K562 (cell line): ENCODE results near the gene CLIP1. TPM values are rescaled to one million over a fixed set of nuclear protein-coding genes. Genes with fewer than 3 reads are reported as not detected.

ENCODE experiments used
- CHAMP1 ChIP-seq: fragments of 450-650 bp; IDR thresholded peaks from 2 replicates; pipeline ENCODE4 v1.6.1; 2016; ENCODE audit warnings: mild to moderate bottlenecking
- DIDO1 ChIP-seq: fragments of 450-650 bp; IDR thresholded peaks from 2 replicates; pipeline ENCODE4 v1.6.1; 2016; ENCODE audit warnings: low read depth, missing biosample characterization, missing genetic modification characterization
- E2F8 ChIP-seq: fragments of 450-650 bp; IDR thresholded peaks from 2 replicates; pipeline ENCODE4 v1.7.1; 2018; ENCODE audit warnings: mild to moderate bottlenecking, low read depth; ENCODE audit not compliant: partially characterized antibody
- EP400 ChIP-seq: fragments of 450-650 bp; IDR thresholded peaks from 2 replicates; pipeline ENCODE4 v1.6.1; 2017; ENCODE audit warnings: antibody characterized with exemption, mild to moderate bottlenecking, moderate library complexity
- ETV5 ChIP-seq: sonication (generic); formaldehyde crosslinking; IDR thresholded peaks from 2 replicates; pipeline ENCODE4 v1.4.0; 2020; ENCODE audit warnings: low read depth, mild to moderate bottlenecking, missing genetic modification reagents
- GTF2E2 ChIP-seq: fragments of 200-800 bp; sonication (Bioruptor generic); IDR thresholded peaks from 2 replicates; pipeline ENCODE4 v1.6.1; 2016; ENCODE audit warnings: missing genetic modification characterization, missing compliant biosample characterization
- HDAC3 ChIP-seq: fragments of 450-650 bp; IDR thresholded peaks from 2 replicates; pipeline ENCODE4 v1.6.1; 2018; ENCODE audit warnings: borderline replicate concordance, mild to moderate bottlenecking, moderate library complexity; ENCODE audit not compliant: partially characterized antibody
- MAX ChIP-seq: sonication (generic); formaldehyde crosslinking; IDR thresholded peaks from 2 replicates; pipeline ENCODE4 v1.9.0; 2022; ENCODE audit warnings: mild to moderate bottlenecking, missing genetic modification reagents
- NCOA4 ChIP-seq: fragments of 450-650 bp; IDR thresholded peaks from 2 replicates; pipeline ENCODE4 v1.6.1; 2018; ENCODE audit warnings: mild to moderate bottlenecking; ENCODE audit not compliant: partially characterized antibody
- NCOA6 ChIP-seq: fragments of 450-650 bp; IDR thresholded peaks from 2 replicates; pipeline ENCODE4 v1.6.1; 2017; ENCODE audit warnings: mild to moderate bottlenecking
- POLR2B ChIP-seq: fragments of 450-650 bp; IDR thresholded peaks from 2 replicates; pipeline ENCODE4 v1.6.1; 2018; ENCODE audit warnings: low read depth; ENCODE audit not compliant: partially characterized antibody
- RHOXF2B ChIP-seq: fragments of 250-450 bp; sonication (Bioruptor Pico); conservative IDR thresholded peaks from 2 replicates; pipeline ENCODE4 v1.5.1; 2021
- SOX6 ChIP-seq: fragments of 450-650 bp; IDR thresholded peaks from 2 replicates; pipeline ENCODE4 v1.6.1; 2014; ENCODE audit warnings: mild to moderate bottlenecking
- THRAP3 ChIP-seq: fragments of 450-650 bp; IDR thresholded peaks from 2 replicates; pipeline ENCODE4 v1.6.1; 2016; ENCODE audit warnings: mild to moderate bottlenecking, inconsistent platforms, borderline replicate concordance
- TRIM28 ChIP-seq: fragments of 450-650 bp; IDR thresholded peaks from 2 replicates; pipeline ENCODE4 v1.6.1; 2017
- TSC22D4 ChIP-seq: fragments of 450-650 bp; IDR thresholded peaks from 2 replicates; pipeline ENCODE4 v1.6.1; 2016; ENCODE audit warnings: missing genetic modification characterization, missing biosample characterization, control low read depth
- XRCC4 ChIP-seq: IDR thresholded peaks from one replicate; pipeline ENCODE4 v1.6.1; 2011; ENCODE audit not compliant: insufficient read depth, insufficient read length; ENCODE audit errors: extremely low read depth
- ZKSCAN8 ChIP-seq: fragments of 200-800 bp; sonication (Bioruptor generic); IDR thresholded peaks from 2 replicates; pipeline ENCODE4 v1.6.1; 2016; ENCODE audit warnings: missing genetic modification characterization, missing compliant biosample characterization
- ZNF224 ChIP-seq: sonication (generic); formaldehyde crosslinking; IDR thresholded peaks from 2 replicates; pipeline ENCODE4 v1.8.0; 2022; ENCODE audit warnings: mild to moderate bottlenecking, missing genetic modification reagents
- ZNF311 ChIP-seq: fragments of 250-450 bp; sonication (Bioruptor Pico); IDR thresholded peaks from 2 replicates; pipeline ENCODE4 v1.4.0; 2020; ENCODE audit warnings: mild to moderate bottlenecking, moderate library complexity
- ZNF398 ChIP-seq: fragments of 250-450 bp; sonication (Bioruptor Pico); IDR thresholded peaks from 2 replicates; pipeline ENCODE4 v1.8.0; 2021; ENCODE audit warnings: moderate library complexity, mild to moderate bottlenecking, inconsistent platforms
- polyA plus RNA-seq, 8 experiments: library from polyadenylated mRNA; depleted of rRNA in 4 of 8; stranded (reverse) in 5 of 8; unstranded in 3 of 8; fragments of >200 nt; fragmentation: Nextera tagmentation in 2 of 8; fragmentation: Illumina TruSeq in 1 of 8; extraction: Ambion mirVana in 2 of 8; extraction: Trizol in 1 of 8; gene quantifications; 2 replicates each; pipeline versions ENCODE4 v1.2.1 to v1.2.3, GENCODE V29; 2011 to 2014; ENCODE audit warnings: inconsistent platforms in 1 of 8, missing spikeins in 1 of 8
- total RNA-seq, 7 experiments: library from RNA; depleted of rRNA in 6 of 7; stranded (reverse); fragments of >200 nt in 6 of 7; fragmentation: Illumina TruSeq in 2 of 7; extraction: Trizol in 2 of 7; gene quantifications; 2 replicates each; pipeline versions ENCODE4 v1.2.1 to v1.2.3, GENCODE V29; 2011 to 2021; ENCODE audit warnings: low replicate concordance in 1 of 7
- TF ChIP-seq, protein P1 (sequence below): fragments of 250-450 bp; sonication (Bioruptor Pico); IDR thresholded peaks from 2 replicates; pipeline ENCODE4 v1.6.1; 2021; ENCODE audit warnings: mild to moderate bottlenecking

CLIP1 gene
- total and polyA plus RNA-seq, 9 of the 15 experiments (the other 6 are each of a cell fraction or from before 2014, with no cell fraction given) = 5.8 to 33.9 (median 27.6) TPM

DNA sequence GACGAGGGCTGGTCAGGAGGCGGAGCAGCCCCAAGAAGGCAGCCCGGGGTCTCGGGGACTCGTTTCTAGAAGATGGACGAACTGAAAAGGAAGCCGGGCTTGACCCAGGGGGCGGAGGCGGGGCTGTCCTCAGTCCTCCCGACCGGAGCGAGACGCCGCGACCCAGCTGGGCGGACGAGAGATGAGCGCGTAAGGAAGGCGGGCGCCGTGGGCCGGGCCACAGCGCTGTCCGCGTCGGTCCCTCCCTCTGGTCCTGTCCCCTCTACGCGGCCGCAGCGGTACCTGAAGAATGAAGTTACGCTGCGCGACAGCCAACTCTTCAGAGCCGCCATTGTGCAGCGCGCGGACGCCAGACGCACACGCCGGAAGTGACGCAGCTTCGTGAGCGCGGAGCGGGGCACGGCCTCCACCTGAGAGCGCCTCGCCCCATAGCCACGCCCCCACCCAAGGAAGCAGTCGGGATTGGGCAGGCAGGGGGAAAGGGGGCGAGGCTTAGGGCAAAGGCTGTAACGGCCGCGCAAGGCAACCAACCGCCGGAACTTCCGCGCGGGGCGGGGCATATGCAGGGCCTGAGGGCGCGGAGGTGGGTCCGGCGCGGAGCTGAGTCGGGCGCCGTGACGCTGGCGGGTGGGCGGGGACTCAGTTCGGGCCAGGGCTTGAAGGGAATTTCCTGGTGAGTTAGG lies 196.6 kb downstream of the CLIP1 start, which contains the start of gene DIABLO (continued):
- TF ChIP-seq TSC22D4 (tag) (no peak), E2F8 (peak; percentile 67), HDAC3 (no peak), ETV5 (CRISPR knock-in tag) (peak; percentile 63), XRCC4 (no peak), RHOXF2B (CRISPR knock-in tag) (0 out of 2 replicates have a peak, but pooled peaks have one; percentile 47), MAX (no peak), ZNF311 (CRISPR knock-in tag) (no peak), POLR2B (peak; percentile 96), ZKSCAN8 (CRISPR knock-in tag) (no peak), SOX6 (peak; percentile 11; the same call in 1 of the 2 replicates), THRAP3 (no peak), EP400 (peak; percentile 93), NCOA6 (peak; percentile 77), TRIM28 (no peak), ZNF398 (CRISPR knock-in tag) (no peak), DIDO1 (peak; percentile 71; the same call in 1 of the 2 replicates), GTF2E2 (no peak), NCOA4 (no peak), CHAMP1 (no peak), ZNF224 (no peak)
- TF ChIP-seq, protein P1, sequence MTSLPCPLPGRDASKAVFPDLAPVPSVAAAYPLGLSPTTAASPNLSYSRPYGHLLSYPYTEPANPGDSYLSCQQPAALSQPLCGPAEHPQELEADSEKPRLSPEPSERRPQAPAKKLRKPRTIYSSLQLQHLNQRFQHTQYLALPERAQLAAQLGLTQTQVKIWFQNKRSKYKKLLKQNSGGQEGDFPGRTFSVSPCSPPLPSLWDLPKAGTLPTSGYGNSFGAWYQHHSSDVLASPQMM (CRISPR knock-in tag) = no peak
